NT2/D1 (cell line): Measurements from ENCODE around the gene MMGT1.

Experiments
- DNase-seq: peaks from one replicate; pipeline ENCODE4 v3.0.0-alpha.2; 2011; ENCODE audit warnings: low read depth, low spot score
- H3K27me3 ChIP-seq: 2 replicates; pipeline ENCODE4 v1.6.0; 2011; ENCODE audit warnings: mild to moderate bottlenecking; ENCODE audit not compliant: insufficient read length, insufficient read depth
- H3K36me3 ChIP-seq: 2 replicates; pipeline ENCODE4 v1.6.1; 2011; ENCODE audit warnings: mild to moderate bottlenecking, low read length, mixed read lengths; ENCODE audit not compliant: insufficient read depth, insufficient read length
- H3K4me1 ChIP-seq: 2 replicates; pipeline ENCODE4 v1.5.1; 2011; ENCODE audit not compliant: insufficient read depth, insufficient read length
- H3K4me3 ChIP-seq: 2 replicates; pipeline ENCODE4 v1.5.1; 2011; ENCODE audit warnings: low read depth; ENCODE audit not compliant: insufficient read length
- H3K9ac ChIP-seq: 2 replicates; pipeline ENCODE4 v1.6.0; 2011; ENCODE audit warnings: low read depth; ENCODE audit not compliant: insufficient read length
- H3K9me3 ChIP-seq: 2 replicates; pipeline ENCODE4 v1.5.1; 2011; ENCODE audit warnings: mild to moderate bottlenecking, low read length; ENCODE audit not compliant: insufficient read depth
- SUZ12 ChIP-seq: IDR thresholded peaks from 2 replicates; pipeline ENCODE4 v1.6.1; 2011; ENCODE audit not compliant: insufficient read length, insufficient read depth; ENCODE audit errors: extremely low read depth
- YY1 ChIP-seq: IDR thresholded peaks from 2 replicates; pipeline ENCODE4 v1.6.1; 2011; ENCODE audit not compliant: insufficient read length, insufficient read depth
- ZNF274 ChIP-seq: IDR thresholded peaks from 2 replicates; pipeline ENCODE4 v1.6.1; 2011; ENCODE audit warnings: mild to moderate bottlenecking, low read depth, low read length

The MMGT1 gene

GRCh38 chrX:135975421-135975820, 1.6 kb upstream of the MMGT1 start:
- Histone ChIP-seq H3K4me1 (no peaks in the 10 kb centered on the region), H3K9me3 (no peaks in the 10 kb centered on the region), H3K9ac (no peak overlapping the region), H3K4me3 (no peak overlapping the region), H3K27me3 (no peaks in the 10 kb centered on the region), H3K36me3 (no peaks in the 10 kb centered on the region)
- TF ChIP-seq YY1 (no peak), ZNF274 (no peak), SUZ12 (no peak)
- no peak for DNase-seq

- H3K27me3 ChIP-seq: no peaks in the 10 kb centered on the region
- H3K4me3 ChIP-seq: no peak overlapping the region
- no peaks in the 10 kb centered on the region for H3K9me3 ChIP-seq
- H3K36me3 ChIP-seq: no peaks in the 10 kb centered on the region
- no peaks in the 10 kb centered on the region for H3K4me1 ChIP-seq
- DNase-seq: no peak
- TF ChIP-seq YY1 (no peak), SUZ12 (no peak), ZNF274 (no peak)
- no peak overlapping the region for H3K9ac ChIP-seq
These were observed 580 bp upstream of the MMGT1 start for GRCh38 chrX:135974279-135974856.

- Histone ChIP-seq H3K9me3 (no peaks in the 10 kb centered on the region), H3K4me3 (peak overlapping the region; percentile 71), H3K27me3 (no peaks in the 10 kb centered on the region), H3K36me3 (no peaks in the 10 kb centered on the region), H3K9ac (peak overlapping the region; percentile 85), H3K4me1 (no peaks in the 10 kb centered on the region)
- TF ChIP-seq ZNF274: no peak
- TF ChIP-seq SUZ12: no peak
- no peak for TF ChIP-seq YY1
- DNase-seq: no peak
These were observed 702 bp downstream of the MMGT1 start for GRCh38 chrX:135973025-135973547.

- Histone ChIP-seq H3K36me3 (no peaks in the 10 kb centered on the region), H3K27me3 (no peaks in the 10 kb centered on the region), H3K4me1 (no peaks in the 10 kb centered on the region), H3K9ac (no peak overlapping the region), H3K9me3 (no peaks in the 10 kb centered on the region), H3K4me3 (no peak overlapping the region)
- DNase-seq: no peak
- TF ChIP-seq ZNF274: no peak
- TF ChIP-seq SUZ12: no peak
- no peak for TF ChIP-seq YY1
These were observed 22.5 kb downstream of the MMGT1 start for GRCh38 chrX:135951291-135951690.

- Histone ChIP-seq H3K9ac (no peak overlapping the region), H3K4me3 (no peak overlapping the region), H3K36me3 (no peaks in the 10 kb centered on the region), H3K9me3 (no peaks in the 10 kb centered on the region; the same call in 1 of the 2 replicates), H3K27me3 (no peaks in the 10 kb centered on the region), H3K4me1 (no peaks in the 10 kb centered on the region)
- DNase-seq: no peak
- no peak for TF ChIP-seq YY1
- no peak for TF ChIP-seq ZNF274
- TF ChIP-seq SUZ12: no peak
These were observed 29.3 kb downstream of the MMGT1 start for GRCh38 chrX:135944486-135944885.

GRCh38 chrX:135931644-135932487, 41.9 kb downstream of the MMGT1 start:
- peak; percentile 8 for DNase-seq

GRCh38 chrX:135927897-135928296, 45.9 kb downstream of the MMGT1 start:
- H3K36me3 ChIP-seq: no peaks in the 10 kb centered on the region
- H3K27me3 ChIP-seq: no peaks in the 10 kb centered on the region
- no peak for DNase-seq
- no peak overlapping the region for H3K4me3 ChIP-seq
- no peak overlapping the region for H3K9ac ChIP-seq
- no peaks in the 10 kb centered on the region for H3K4me1 ChIP-seq
- TF ChIP-seq YY1: no peak
- no peak for TF ChIP-seq SUZ12
- no peak for TF ChIP-seq ZNF274
- H3K9me3 ChIP-seq: no peaks in the 10 kb centered on the region

More at GRCh38 chrX:135931644-135932487, 41.9 kb downstream of the MMGT1 start:
- Histone ChIP-seq H3K4me1 (no peaks in the 10 kb centered on the region), H3K27me3 (no peaks in the 10 kb centered on the region), H3K36me3 (no peaks in the 10 kb centered on the region), H3K9me3 (no peaks in the 10 kb centered on the region), H3K4me3 (no peak overlapping the region), H3K9ac (no peak overlapping the region)
- no peak for TF ChIP-seq YY1
- TF ChIP-seq ZNF274: no peak
- no peak for TF ChIP-seq SUZ12
